SK-N-SH (cell line): ENCODE data around the gene CYSTM1. TPM values are rescaled to one million over a fixed set of nuclear protein-coding genes. Genes with fewer than 3 reads are reported as not detected.
A peak's percentile ranks its signal among the peaks of the same experiment; 100 is the strongest.

Source experiments
- CTCF ChIA-PET: fragments of 300-600, 350-600 bp; formaldehyde crosslinking; extraction: SDS; loops from one replicate; lab custom pipeline; 2021; lab: Yijun Ruan, JAX
- POLR2A ChIA-PET: fragments of 350-600 bp; sonication (Branson Sonifier 250); formaldehyde crosslinking; extraction: SDS; loops from one replicate; lab custom pipeline; 2020; ENCODE audit warnings: antibody characterized with exemption, inconsistent platforms; lab: Yijun Ruan, JAX
- DNase-seq: peaks from one replicate; pipeline ENCODE4 v3.0.0; 2012
- H2AFZ ChIP-seq: fragments of 200-600 bp; sonication (generic); 2 replicates; pipeline ENCODE4 v1.8.1; 2016; ENCODE audit warnings: antibody characterized with exemption, mild to moderate bottlenecking, low read depth
- H3F3A ChIP-seq: fragments of 200-600 bp; sonication (generic); replicated peaks from 2 replicates; pipeline ENCODE3; 2016; ENCODE audit warnings: antibody characterized with exemption, mild to moderate bottlenecking; ENCODE audit not compliant: insufficient read depth
- H3K27ac ChIP-seq, 2 experiments: fragments of 200-500 bp in 1 of 2; fragments of 200-600 bp in 1 of 2; sonication (Bioruptor generic) in 1 of 2; sonication (generic), shearing (Covaris generic) in 1 of 2; 2 replicates each; pipeline versions ENCODE4 v1.5.1 to v1.6.1; 2014 to 2016; ENCODE audit warnings: low read depth in 2 of 2, inconsistent platforms in 1 of 2, low read length in 1 of 2, mild to moderate bottlenecking in 1 of 2, mixed read lengths in 1 of 2
- H3K27me3 ChIP-seq: fragments of 200-600 bp; sonication (generic), shearing (Covaris generic); 2 replicates; pipeline ENCODE4 v1.6.1; 2016; ENCODE audit warnings: mixed run types; ENCODE audit not compliant: insufficient read depth
- H3K36me3 ChIP-seq, 2 experiments: fragments of 200-500 bp in 1 of 2; fragments of 200-600 bp in 1 of 2; sonication (Bioruptor generic) in 1 of 2; sonication (generic) in 1 of 2; replicated peaks in 1 of 2; 2 replicates each; pipeline versions ENCODE3 to v1.5.1; 2014 to 2016; ENCODE audit warnings: low read length in 1 of 2, mild to moderate bottlenecking in 1 of 2; ENCODE audit not compliant: insufficient read depth in 2 of 2, control insufficient read depth in 1 of 2
- H3K4me1 ChIP-seq, 2 experiments: fragments of 200-500 bp in 1 of 2; fragments of 200-600 bp in 1 of 2; sonication (Bioruptor generic) in 1 of 2; sonication (generic), shearing (Covaris generic) in 1 of 2; 2 replicates each; pipeline versions ENCODE4 v1.5.1 to v1.6.1; 2014 to 2016; ENCODE audit warnings: low read depth in 1 of 2, low read length in 1 of 2, mixed run types in 1 of 2; ENCODE audit not compliant: insufficient read depth in 2 of 2, control insufficient read depth in 1 of 2
- H3K4me2 ChIP-seq: fragments of 200-600 bp; sonication (generic), shearing (Covaris generic); 2 replicates; pipeline ENCODE4 v1.6.1; 2017; ENCODE audit warnings: mixed run types
- H3K4me3 ChIP-seq, 2 experiments: fragments of 200-500 bp in 1 of 2; fragments of 200-600 bp in 1 of 2; sonication (Bioruptor generic) in 1 of 2; sonication (generic), shearing (Covaris generic) in 1 of 2; 2 replicates each; pipeline versions ENCODE4 v1.5.1 to v1.8.1; 2014 to 2016; ENCODE audit warnings: low read depth in 2 of 2, inconsistent platforms in 1 of 2, low read length in 1 of 2, mild to moderate bottlenecking in 1 of 2, mixed read lengths in 1 of 2, moderate library complexity in 1 of 2
- H3K79me2 ChIP-seq: fragments of 200-600 bp; sonication (generic); 2 replicates; pipeline ENCODE4 v1.8.1; 2017; ENCODE audit warnings: mild to moderate bottlenecking; ENCODE audit not compliant: insufficient read depth
- H3K9ac ChIP-seq: fragments of 200-600 bp; sonication (generic); 2 replicates; pipeline ENCODE4 v1.6.1; 2017; ENCODE audit warnings: mixed run types
- H3K9me2 ChIP-seq: fragments of 200-600 bp; sonication (generic); 2 replicates; pipeline ENCODE4 v1.6.1; 2017; ENCODE audit warnings: mixed run types
- H3K9me3 ChIP-seq: fragments of 200-600 bp; sonication (generic); 2 replicates; pipeline ENCODE4 v1.6.1; 2017; ENCODE audit warnings: mixed run types, mild to moderate bottlenecking, moderate library complexity
- H4K20me1 ChIP-seq: fragments of 200-600 bp; sonication (generic); 2 replicates; pipeline ENCODE4 v1.6.1; 2017; ENCODE audit warnings: mild to moderate bottlenecking, mixed run types; ENCODE audit not compliant: insufficient read depth
- CTCF ChIP-seq: fragments of 200-600 bp; sonication (generic); IDR thresholded peaks from 2 replicates; pipeline ENCODE4 v1.6.1; 2017; ENCODE audit warnings: antibody characterized with exemption, mild to moderate bottlenecking, moderate library complexity
- FOXJ3 ChIP-seq: sonication (generic); formaldehyde crosslinking; IDR thresholded peaks from 2 replicates; pipeline ENCODE4 v1.5.1; 2020; ENCODE audit warnings: mild to moderate bottlenecking, missing genetic modification reagents
- GABPA ChIP-seq: IDR thresholded peaks from 2 replicates; pipeline ENCODE4 v1.4.0; 2012; ENCODE audit warnings: low read depth, mild to moderate bottlenecking
- IRF3 ChIP-seq: fragments of 150-350 bp; IDR thresholded peaks from 2 replicates; pipeline ENCODE4 v1.6.1; 2016; ENCODE audit warnings: mild to moderate bottlenecking, low read depth, low read length
- JUND ChIP-seq: IDR thresholded peaks from 2 replicates; pipeline ENCODE4 v1.4.0; 2012
- NFIC ChIP-seq: IDR thresholded peaks from 2 replicates; pipeline ENCODE4 v1.4.0; 2012; ENCODE audit warnings: borderline replicate concordance
- PBX3 ChIP-seq: IDR thresholded peaks from 2 replicates; pipeline ENCODE4; 2012
- POLR2AphosphoS5 ChIP-seq: IDR thresholded peaks from 2 replicates; pipeline ENCODE4 v1.6.1; 2012; ENCODE audit warnings: low read depth, low read length
- RFX5 ChIP-seq: IDR thresholded peaks from 2 replicates; pipeline ENCODE4 v1.6.1; 2012; ENCODE audit warnings: mild to moderate bottlenecking, improper control_type of control experiment, low read length
- YY1 ChIP-seq: IDR thresholded peaks from 2 replicates; pipeline ENCODE4 v1.4.0; 2012; ENCODE audit warnings: low read depth, mild to moderate bottlenecking
- ZBTB33 ChIP-seq: IDR thresholded peaks from 2 replicates; pipeline ENCODE4 v1.4.0; 2012; ENCODE audit warnings: low read depth, borderline replicate concordance
- WGBS: methylation state at CpG from one replicate; pipeline ENCODE4 v1.1.6; 2017; ENCODE audit warnings: low lambda C conversion rate; 5-methylcytosine and 5-hydroxymethylcytosine counted together
- polyA plus RNA-seq, 3 experiments: library from polyadenylated mRNA; depleted of rRNA; stranded (reverse); fragments of >200 nt; gene quantifications; 2 replicates each; pipeline ENCODE4 v1.2.3, GENCODE V29; 2012

The CYSTM1 gene
- polyA plus RNA-seq, 1 of the 3 experiments (the other 2 are of a cell fraction) = 27.1 TPM

- no peak for TF ChIP-seq ZBTB33
- peak; percentile 93 for TF ChIP-seq NFIC
- peak; percentile 23; the same call in 1 of the 2 replicates for TF ChIP-seq JUND
- no peak for TF ChIP-seq YY1
- TF ChIP-seq FOXJ3 = no peak
- no peak for TF ChIP-seq IRF3
- peak; percentile 91 for TF ChIP-seq PBX3
- TF ChIP-seq GABPA = no peak
- TF ChIP-seq RFX5 = no peak
- TF ChIP-seq POLR2AphosphoS5 = peak; percentile 30; the same call in 1 of the 2 replicates
Measured at GRCh38 chr5:140240987-140241706, 66.2 kb downstream of the CYSTM1 start (continued).

GRCh38 chr5:140242099-140242498, 67.1 kb downstream of the CYSTM1 start:
- ChIA-PET CTCF (interaction anchor here (0.8 to 10.2 kb wide), 11 partner anchors 10 to 125 kb away, joined by 3 to 418 read pairs (median 4); partner anchors contain the start of genes HBEGF and SLC4A9), POLR2A (interaction anchor here (3.5 kb wide), 1 partner anchor 104 kb away, joined by 13 read pairs; the partner anchor contains the start of gene HBEGF)
- peaks cover 26% of the 10 kb centered on the region for H3F3A ChIP-seq
- peak overlapping the region; percentile 72 to 85 for H3K27ac ChIP-seq
- no peaks in the 10 kb centered on the region for H3K9me3 ChIP-seq
- no peak overlapping the region for H3K9ac ChIP-seq
- no peaks in the 10 kb centered on the region for H3K9me2 ChIP-seq
- H2AFZ ChIP-seq = no peak overlapping the region
- TF ChIP-seq FOXJ3 (no peak), CTCF (peak; percentile 42)
- WGBS = 66% methylated on average over 5 of the region's 5 CpGs
- DNase-seq = no peak
- H3K79me2 ChIP-seq = peaks cover 4% of the 10 kb centered on the region; the same call in 1 of the 2 replicates
- peaks cover 8 to 11% of the 10 kb centered on the region in 2 experiments for H3K36me3 ChIP-seq
- H4K20me1 ChIP-seq = no peaks in the 10 kb centered on the region
- no peak overlapping the region for H3K4me3 ChIP-seq
- H3K4me1 ChIP-seq = peaks cover 41 to 52% of the 10 kb centered on the region in 2 experiments
- peak overlapping the region; percentile 70; the same call in 1 of the 2 replicates for H3K4me2 ChIP-seq
- H3K27me3 ChIP-seq = no peaks in the 10 kb centered on the region
